WERI-Rb-1 (cell line): Measurements from ENCODE around the gene PI4KB.

Experiments
- DNase-seq: peaks from one replicate; pipeline ENCODE4 v3.0.0-alpha.2; 2020
- H3K27ac ChIP-seq: fragments of 250-450 bp; sonication (Bioruptor Pico); 2 replicates; pipeline ENCODE4 v1.5.1; 2020; ENCODE audit warnings: mild to moderate bottlenecking, moderate library complexity
- H3K27me3 ChIP-seq: fragments of 250-450 bp; sonication (Bioruptor Pico); 2 replicates; pipeline ENCODE4 v1.5.1; 2021; ENCODE audit warnings: mild to moderate bottlenecking, low read depth, moderate library complexity; ENCODE audit not compliant: insufficient read depth, severe bottlenecking
- H3K36me3 ChIP-seq: fragments of 250-450 bp; sonication (Bioruptor Pico); 2 replicates; pipeline ENCODE4 v1.5.1; 2020; ENCODE audit warnings: mild to moderate bottlenecking, moderate library complexity
- H3K4me3 ChIP-seq: 2 replicates; pipeline ENCODE4 v1.5.1; 2011; ENCODE audit warnings: low read depth, mild to moderate bottlenecking, control low read depth, low read length
- H3K9me3 ChIP-seq: fragments of 250-450 bp; sonication (Bioruptor Pico); 2 replicates; pipeline ENCODE4 v1.5.1; 2021; ENCODE audit warnings: mild to moderate bottlenecking, moderate library complexity; ENCODE audit not compliant: severe bottlenecking
- TF ChIP-seq, protein P1 (sequence below): IDR thresholded peaks from 2 replicates; pipeline ENCODE4 v1.5.1; 2011; ENCODE audit warnings: low read depth, mild to moderate bottlenecking, control low read depth, inconsistent platforms, low read length

Gene PI4KB

DNA sequence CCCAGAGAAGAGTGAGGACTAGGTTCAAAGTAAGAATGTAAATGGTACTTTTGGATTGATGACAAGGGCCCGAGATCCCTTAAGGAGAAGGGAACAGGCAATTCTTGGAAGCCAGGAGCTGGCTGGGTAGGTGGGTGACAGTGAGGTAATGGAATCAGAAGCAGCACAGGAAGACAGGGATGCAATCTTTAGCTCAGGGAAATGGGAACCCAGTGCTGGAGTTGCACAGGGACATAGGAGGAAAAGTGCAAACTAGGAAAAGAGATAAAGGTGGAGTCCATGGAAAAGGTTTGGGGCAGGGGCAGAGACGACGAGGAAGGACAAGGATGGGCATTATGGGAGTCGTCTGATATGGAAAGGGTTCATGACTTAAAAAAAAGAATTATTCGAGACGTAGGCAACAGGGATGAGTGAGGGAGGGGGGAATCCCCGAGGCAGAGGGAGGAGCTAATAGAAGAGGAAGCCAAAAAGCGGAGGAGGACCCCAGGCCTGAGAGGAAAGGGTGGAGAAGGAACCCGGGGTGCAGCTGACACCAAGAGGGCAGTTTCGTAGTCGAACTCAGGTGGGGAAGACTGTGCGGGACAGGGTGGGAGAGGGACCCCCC is 495 bp downstream of the PI4KB start:
- Histone ChIP-seq H3K27ac (peak overlapping the region; percentile 100), H3K4me3 (peak overlapping the region; percentile 54), H3K36me3 (peaks cover 48% of the 10 kb centered on the region), H3K27me3 (no peaks in the 10 kb centered on the region), H3K9me3 (no peaks in the 10 kb centered on the region)
- TF ChIP-seq, protein P1, sequence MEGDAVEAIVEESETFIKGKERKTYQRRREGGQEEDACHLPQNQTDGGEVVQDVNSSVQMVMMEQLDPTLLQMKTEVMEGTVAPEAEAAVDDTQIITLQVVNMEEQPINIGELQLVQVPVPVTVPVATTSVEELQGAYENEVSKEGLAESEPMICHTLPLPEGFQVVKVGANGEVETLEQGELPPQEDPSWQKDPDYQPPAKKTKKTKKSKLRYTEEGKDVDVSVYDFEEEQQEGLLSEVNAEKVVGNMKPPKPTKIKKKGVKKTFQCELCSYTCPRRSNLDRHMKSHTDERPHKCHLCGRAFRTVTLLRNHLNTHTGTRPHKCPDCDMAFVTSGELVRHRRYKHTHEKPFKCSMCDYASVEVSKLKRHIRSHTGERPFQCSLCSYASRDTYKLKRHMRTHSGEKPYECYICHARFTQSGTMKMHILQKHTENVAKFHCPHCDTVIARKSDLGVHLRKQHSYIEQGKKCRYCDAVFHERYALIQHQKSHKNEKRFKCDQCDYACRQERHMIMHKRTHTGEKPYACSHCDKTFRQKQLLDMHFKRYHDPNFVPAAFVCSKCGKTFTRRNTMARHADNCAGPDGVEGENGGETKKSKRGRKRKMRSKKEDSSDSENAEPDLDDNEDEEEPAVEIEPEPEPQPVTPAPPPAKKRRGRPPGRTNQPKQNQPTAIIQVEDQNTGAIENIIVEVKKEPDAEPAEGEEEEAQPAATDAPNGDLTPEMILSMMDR = no peak
- DNase-seq = peak; percentile 70

GRCh38 chr1:151325646-151326429 is 1.4 kb downstream of the PI4KB start:
- H3K27me3 ChIP-seq = no peaks in the 10 kb centered on the region
- DNase-seq = no peak
- peak overlapping the region; percentile 54 for H3K4me3 ChIP-seq
- H3K36me3 ChIP-seq = peaks cover 55% of the 10 kb centered on the region
- no peak overlapping the region for H3K27ac ChIP-seq
- no peaks in the 10 kb centered on the region for H3K9me3 ChIP-seq
- TF ChIP-seq, protein P1 = no peak

DNA sequence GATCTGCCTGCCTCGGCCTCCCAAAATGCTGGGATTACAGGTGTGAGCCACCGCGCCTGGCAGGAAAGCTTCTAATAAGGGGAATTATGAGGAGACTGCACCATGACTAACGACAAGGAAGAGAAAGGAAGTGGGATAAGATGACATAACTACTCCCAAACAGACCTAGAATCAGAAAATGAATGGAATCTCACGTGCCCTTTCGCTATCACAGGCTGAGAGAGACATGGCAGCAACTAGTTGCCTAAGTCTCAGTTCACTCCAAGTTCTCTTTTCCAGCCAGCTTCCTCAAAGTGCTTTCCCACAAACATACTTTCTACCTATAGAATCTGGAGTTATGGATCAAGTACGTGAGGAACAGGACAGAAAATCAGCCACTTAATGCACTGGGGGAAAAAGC is 2.0 kb downstream of the PI4KB start:
- Histone ChIP-seq H3K9me3 (no peaks in the 10 kb centered on the region), H3K27me3 (no peaks in the 10 kb centered on the region), H3K4me3 (no peak overlapping the region), H3K36me3 (peaks cover 61% of the 10 kb centered on the region), H3K27ac (no peak overlapping the region)
- no peak for DNase-seq
- TF ChIP-seq, protein P1 = no peak

DNA sequence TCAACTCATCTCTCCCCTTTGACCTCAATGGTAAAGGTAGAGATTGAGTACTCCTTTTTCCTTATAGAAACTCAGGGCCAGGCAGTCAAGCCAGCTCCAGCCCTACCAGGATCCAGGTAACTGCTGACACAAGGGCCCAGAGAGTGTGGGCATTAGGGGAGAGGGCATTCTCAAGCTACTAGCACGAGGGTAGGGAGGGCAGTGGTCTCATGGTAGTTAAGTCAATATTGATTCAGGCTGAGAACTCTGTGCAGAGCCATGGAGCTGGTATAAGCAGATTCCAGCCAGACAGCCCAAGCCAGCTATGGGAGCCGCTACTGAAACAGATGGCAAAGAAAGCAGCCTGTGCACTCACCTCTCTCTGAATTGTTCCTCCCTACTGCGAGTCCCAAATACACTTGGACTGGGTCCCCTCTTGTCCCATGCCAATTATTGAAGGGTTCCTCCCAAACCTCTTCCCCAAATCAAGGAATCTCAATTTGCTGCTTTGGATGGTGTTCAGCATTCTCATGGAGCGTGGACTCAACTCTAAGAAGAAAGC is 2.8 kb downstream of the PI4KB start:
- Histone ChIP-seq H3K36me3 (peaks cover 69% of the 10 kb centered on the region), H3K27ac (no peak overlapping the region), H3K27me3 (no peaks in the 10 kb centered on the region), H3K4me3 (no peak overlapping the region), H3K9me3 (no peaks in the 10 kb centered on the region)
- no peak for DNase-seq
- TF ChIP-seq, protein P1 = no peak

DNA sequence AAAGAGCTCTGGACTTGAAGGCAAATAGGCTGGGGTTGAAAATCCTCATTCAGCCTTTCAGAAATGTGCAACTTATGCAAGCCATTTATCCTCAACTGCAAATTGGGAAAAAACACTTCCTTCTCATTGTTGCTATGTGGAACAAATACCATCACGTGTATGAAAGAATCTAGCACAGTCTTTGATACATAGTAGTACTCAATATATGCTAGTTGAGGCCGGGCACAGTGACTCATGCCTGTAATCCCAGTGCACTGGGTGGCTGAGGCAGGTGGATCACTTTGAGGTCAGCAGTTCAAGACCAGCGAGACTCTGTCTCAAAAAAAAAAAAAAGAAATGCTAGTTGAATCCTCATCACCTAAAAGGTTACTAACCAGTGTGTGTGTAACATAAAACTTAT is 8.2 kb downstream of the PI4KB start:
- H3K27ac ChIP-seq = no peak overlapping the region
- H3K4me3 ChIP-seq = no peak overlapping the region
- DNase-seq = no peak
- peaks cover 97% of the 10 kb centered on the region for H3K36me3 ChIP-seq
- no peaks in the 10 kb centered on the region for H3K27me3 ChIP-seq
- TF ChIP-seq, protein P1 = no peak
- no peaks in the 10 kb centered on the region for H3K9me3 ChIP-seq
